Measurements from ENCODE around the gene IDI2.

The IDI2 gene

GRCh38 chr10:987870-988666 is 37.6 kb downstream of the IDI2 start, which contains the start of gene GTPBP4:
TSS of gene GTPBP4 (plus strand) at chr10:988434. CDS start at chr10:988480, 46 bp downstream.
- WGBS (ENCODE audit: extremely low coverage, insufficient coverage, insufficient read length) = no CpG with 5 or more reads among the region's 74 CpGs
- peaks cover 20% of the 10 kb centered on the region for H3K79me2 ChIP-seq (ENCODE audit: control insufficient read depth, insufficient read depth, low read length, poor library complexity)

DNA sequence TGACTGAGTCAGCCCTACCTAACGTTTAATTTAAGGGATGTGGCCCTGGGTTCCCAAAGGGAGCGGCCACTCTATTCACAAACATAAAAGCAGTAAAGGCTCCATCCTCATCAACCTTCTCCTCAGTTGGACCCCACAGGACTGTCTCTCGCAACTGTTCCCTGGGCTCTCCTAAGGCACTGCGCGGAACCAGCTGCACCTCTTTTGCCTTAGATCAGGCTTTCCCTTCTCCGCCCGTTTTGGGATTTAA is 38.1 kb downstream of the IDI2 start:
- Histone ChIP-seq H3K79me1 (ENCODE audit: low read length) (peaks cover 10% of the 10 kb centered on the region), H3K4me2 (ENCODE audit: low read length) (peak overlapping the region; percentile 84), H2AK5ac (ENCODE audit: low read length) (peak overlapping the region; percentile 59), H3K79me2 (ENCODE audit: control insufficient read depth, insufficient read depth, low read length, poor library complexity) (peaks cover 20% of the 10 kb centered on the region), H3K14ac (ENCODE audit: low read length) (peak overlapping the region; percentile 87), H2BK5ac (ENCODE audit: low read depth, low read length, poor library complexity) (peak overlapping the region; percentile 52), H2BK12ac (ENCODE audit: low read length) (no peak overlapping the region), H3K27ac (ENCODE audit: low read depth, low read length) (no peak overlapping the region), H4K91ac (ENCODE audit: low read depth, low read length) (peak overlapping the region; percentile 88), H3K4me1 (ENCODE audit: control insufficient read depth in 1 of 2, insufficient read depth in 2 of 2, low read length in 2 of 2) (peaks cover 9 to 16% of the 10 kb centered on the region in 2 experiments), H3K23ac (ENCODE audit: low read length) (no peak overlapping the region), H3K27me3 (ENCODE audit: insufficient read depth, low read length) (no peaks in the 10 kb centered on the region), H4K12ac (ENCODE audit: low read depth, low read length) (peak overlapping the region; percentile 86), H3K9ac (ENCODE audit: low read length) (peak overlapping the region; percentile 89), H3K4ac (ENCODE audit: low read depth, low read length) (peak overlapping the region; percentile 71), H2AFZ (ENCODE audit: insufficient read depth, low read length, poor library complexity) (peak overlapping the region; percentile 66), H3K9me3 (ENCODE audit: insufficient read depth, low read depth, low read length) (no peaks in the 10 kb centered on the region), H3K4me3 (ENCODE audit: low read depth, low read length) (peak overlapping the region; percentile 97), H3K18ac (ENCODE audit: low read length) (peak overlapping the region; percentile 70), H3K36me3 (ENCODE audit: control insufficient read depth in 1 of 2, insufficient read depth in 2 of 2, low read length in 2 of 2) (peaks cover 4 to 5% of the 10 kb centered on the region in 2 experiments), H2BK120ac (ENCODE audit: insufficient read depth, low read length, poor library complexity) (peak overlapping the region; percentile 67), H4K8ac (ENCODE audit: low read depth, low read length) (peak overlapping the region; percentile 93)
- no peak for DNase-seq
- WGBS (ENCODE audit: extremely low coverage, insufficient coverage, insufficient read length) = no CpG with 5 or more reads among the region's 7 CpGs

More at GRCh38 chr10:987870-988666, 37.6 kb downstream of the IDI2 start, which contains the start of gene GTPBP4:
- peak within 1 kb of the TSS; percentile 87 for H3K14ac ChIP-seq (ENCODE audit: low read length)
- H3K27ac ChIP-seq (ENCODE audit: low read depth, low read length) = peak within 1 kb of the TSS; percentile 22
- H4K8ac ChIP-seq (ENCODE audit: low read depth, low read length) = peak within 1 kb of the TSS; percentile 96
- H2BK5ac ChIP-seq (ENCODE audit: low read depth, low read length, poor library complexity) = peak within 1 kb of the TSS; percentile 78
- peak within 1 kb of the TSS; percentile 97 for H3K4me3 ChIP-seq (ENCODE audit: low read depth, low read length)
- peak within 1 kb of the TSS; percentile 84 for H3K4me2 ChIP-seq (ENCODE audit: low read length)
- peak within 1 kb of the TSS; percentile 95 for H3K9ac ChIP-seq (ENCODE audit: low read length)
- peak within 1 kb of the TSS; percentile 82 for H2BK120ac ChIP-seq (ENCODE audit: insufficient read depth, low read length, poor library complexity)
- H3K9me3 ChIP-seq (ENCODE audit: insufficient read depth, low read depth, low read length) = no peaks in the 10 kb centered on the region
- H4K91ac ChIP-seq (ENCODE audit: low read depth, low read length) = peak within 1 kb of the TSS; percentile 88
- H3K4me1 ChIP-seq (ENCODE audit: control insufficient read depth in 1 of 2, insufficient read depth in 2 of 2, low read length in 2 of 2) = peaks cover 9 to 16% of the 10 kb centered on the region in 2 experiments
- peaks cover 10% of the 10 kb centered on the region for H3K79me1 ChIP-seq (ENCODE audit: low read length)
- H3K23ac ChIP-seq (ENCODE audit: low read length) = no peak within 1 kb of the TSS
- peak; percentile 98 to 99 for DNase-seq
- H4K12ac ChIP-seq (ENCODE audit: low read depth, low read length) = peak within 1 kb of the TSS; percentile 89
- H3K36me3 ChIP-seq (ENCODE audit: control insufficient read depth in 1 of 2, insufficient read depth in 2 of 2, low read length in 2 of 2) = peaks cover 8 to 9% of the 10 kb centered on the region in 2 experiments
- H3K18ac ChIP-seq (ENCODE audit: low read length) = peak within 1 kb of the TSS; percentile 83
- no peaks in the 10 kb centered on the region for H3K27me3 ChIP-seq (ENCODE audit: insufficient read depth, low read length)
- H2AK5ac ChIP-seq (ENCODE audit: low read length) = peak within 1 kb of the TSS; percentile 94
- peak within 1 kb of the TSS; percentile 100 for H3K4ac ChIP-seq (ENCODE audit: low read depth, low read length)
- peak within 1 kb of the TSS; percentile 66 for H2AFZ ChIP-seq (ENCODE audit: insufficient read depth, low read length, poor library complexity)
- H2BK12ac ChIP-seq (ENCODE audit: low read length) = no peak within 1 kb of the TSS

- Histone ChIP-seq H2AFZ (ENCODE audit: insufficient read depth, low read length, poor library complexity) (no peak overlapping the region), H2BK120ac (ENCODE audit: insufficient read depth, low read length, poor library complexity) (no peak overlapping the region), H4K12ac (ENCODE audit: low read depth, low read length) (peak overlapping the region; percentile 86), H3K23ac (ENCODE audit: low read length) (no peak overlapping the region), H3K4me1 (ENCODE audit: control insufficient read depth in 1 of 2, insufficient read depth in 2 of 2, low read length in 2 of 2) (peaks cover 9 to 16% of the 10 kb centered on the region in 2 experiments), H3K27me3 (ENCODE audit: insufficient read depth, low read length) (no peaks in the 10 kb centered on the region), H2BK5ac (ENCODE audit: low read depth, low read length, poor library complexity) (no peak overlapping the region), H3K9me3 (ENCODE audit: insufficient read depth, low read depth, low read length) (no peaks in the 10 kb centered on the region), H2AK5ac (ENCODE audit: low read length) (no peak overlapping the region), H3K4me3 (ENCODE audit: low read depth, low read length) (no peak overlapping the region), H3K18ac (ENCODE audit: low read length) (no peak overlapping the region), H3K4me2 (ENCODE audit: low read length) (peak overlapping the region; percentile 84), H3K27ac (ENCODE audit: low read depth, low read length) (no peak overlapping the region), H3K79me2 (ENCODE audit: control insufficient read depth, insufficient read depth, low read length, poor library complexity) (peaks cover 20% of the 10 kb centered on the region), H2BK12ac (ENCODE audit: low read length) (no peak overlapping the region), H4K91ac (ENCODE audit: low read depth, low read length) (no peak overlapping the region), H3K14ac (ENCODE audit: low read length) (peak overlapping the region; percentile 24), H3K79me1 (ENCODE audit: low read length) (peaks cover 10% of the 10 kb centered on the region), H3K4ac (ENCODE audit: low read depth, low read length) (no peak overlapping the region), H3K9ac (ENCODE audit: low read length) (no peak overlapping the region), H3K36me3 (ENCODE audit: control insufficient read depth in 1 of 2, insufficient read depth in 2 of 2, low read length in 2 of 2) (peaks cover 4 to 5% of the 10 kb centered on the region in 2 experiments), H4K8ac (ENCODE audit: low read depth, low read length) (peak overlapping the region; percentile 93)
- DNase-seq = peak; percentile 20 to 71
- 100% methylated on average over 2 of the region's 14 CpGs for WGBS (ENCODE audit: extremely low coverage, insufficient coverage, insufficient read length)
Measured at GRCh38 chr10:986881-987619, 38.6 kb downstream of the IDI2 start.

DNA sequence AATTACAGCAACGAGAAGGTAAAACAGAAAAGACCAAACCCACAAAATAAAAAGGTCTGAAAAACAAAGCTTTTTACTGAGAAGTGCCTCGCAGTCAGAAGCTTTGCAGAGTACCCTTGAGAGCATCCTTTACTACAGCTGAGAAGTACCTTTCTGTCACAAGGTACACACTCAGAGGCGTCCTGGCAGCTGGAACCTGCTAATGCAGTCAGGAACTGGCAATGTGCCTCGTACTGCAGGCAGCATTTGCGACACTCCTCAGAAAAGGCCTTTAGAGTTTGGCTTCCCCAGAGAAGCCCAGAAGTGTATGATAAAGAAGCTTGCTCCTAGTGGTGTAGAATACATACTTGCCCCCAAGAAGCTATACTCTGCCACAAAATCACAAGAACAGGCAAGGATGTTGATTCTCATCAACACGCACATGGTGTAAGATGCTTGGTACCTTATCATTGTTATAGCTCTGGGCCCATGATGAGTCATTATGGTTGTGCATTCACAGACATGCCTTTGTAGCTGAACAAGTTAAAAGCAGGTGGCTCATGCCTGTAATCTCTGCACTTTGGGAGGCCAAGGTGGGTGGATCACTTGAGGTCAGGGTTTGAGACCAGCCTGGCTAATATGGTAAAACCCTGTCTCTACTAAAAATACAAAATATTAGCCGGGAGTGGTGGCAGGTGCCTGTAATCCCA is 39.4 kb downstream of the IDI2 start:
- no peak overlapping the region for H3K23ac ChIP-seq (ENCODE audit: low read length)
- H3K9ac ChIP-seq (ENCODE audit: low read length) = no peak overlapping the region
- WGBS (ENCODE audit: extremely low coverage, insufficient coverage, insufficient read length) = no CpG with 5 or more reads among the region's 7 CpGs
- peaks cover 9 to 16% of the 10 kb centered on the region in 2 experiments for H3K4me1 ChIP-seq (ENCODE audit: control insufficient read depth in 1 of 2, insufficient read depth in 2 of 2, low read length in 2 of 2)
- peaks cover 10% of the 10 kb centered on the region for H3K79me1 ChIP-seq (ENCODE audit: low read length)
- H3K4ac ChIP-seq (ENCODE audit: low read depth, low read length) = no peak overlapping the region
- H2BK12ac ChIP-seq (ENCODE audit: low read length) = no peak overlapping the region
- no peak overlapping the region for H3K4me3 ChIP-seq (ENCODE audit: low read depth, low read length)
- peaks cover 20% of the 10 kb centered on the region for H3K79me2 ChIP-seq (ENCODE audit: control insufficient read depth, insufficient read depth, low read length, poor library complexity)
- H2BK5ac ChIP-seq (ENCODE audit: low read depth, low read length, poor library complexity) = no peak overlapping the region
- peaks cover 4 to 5% of the 10 kb centered on the region in 2 experiments for H3K36me3 ChIP-seq (ENCODE audit: control insufficient read depth in 1 of 2, insufficient read depth in 2 of 2, low read length in 2 of 2)
- no peak overlapping the region for H2BK120ac ChIP-seq (ENCODE audit: insufficient read depth, low read length, poor library complexity)
- H3K27ac ChIP-seq (ENCODE audit: low read depth, low read length) = no peak overlapping the region
- no peaks in the 10 kb centered on the region for H3K9me3 ChIP-seq (ENCODE audit: insufficient read depth, low read depth, low read length)
- H3K14ac ChIP-seq (ENCODE audit: low read length) = no peak overlapping the region
- H3K18ac ChIP-seq (ENCODE audit: low read length) = no peak overlapping the region
- no peaks in the 10 kb centered on the region for H3K27me3 ChIP-seq (ENCODE audit: insufficient read depth, low read length)
- H4K8ac ChIP-seq (ENCODE audit: low read depth, low read length) = no peak overlapping the region
- H2AFZ ChIP-seq (ENCODE audit: insufficient read depth, low read length, poor library complexity) = no peak overlapping the region
- no peak overlapping the region for H3K4me2 ChIP-seq (ENCODE audit: low read length)
- peak overlapping the region; percentile 42 for H4K91ac ChIP-seq (ENCODE audit: low read depth, low read length)
- no peak overlapping the region for H4K12ac ChIP-seq (ENCODE audit: low read depth, low read length)
- DNase-seq = peak; percentile 30 to 52
- no peak overlapping the region for H2AK5ac ChIP-seq (ENCODE audit: low read length)

All from trophoblast cell (in vitro differentiated cells and primary cell).